Effector memory CD4-positive, alpha-beta T cell (primary cell): ENCODE results near the gene NEUROD6.

Source experiments
- DNase-seq, 3 donors: peaks; one replicate each; pipeline ENCODE4 v3.0.0-alpha.2; 2020
- H3K27ac ChIP-seq: 2 replicates; pipeline ENCODE4 v1.7.0; 2013; ENCODE audit warnings: mild to moderate bottlenecking, low read length, moderate library complexity; ENCODE audit not compliant: insufficient read depth, poor library complexity, severe bottlenecking
- H3K27me3 ChIP-seq: replicated peaks from 2 replicates; pipeline ENCODE4 v1.7.0; 2013; ENCODE audit warnings: mild to moderate bottlenecking, low read length; ENCODE audit not compliant: insufficient read depth, control insufficient read depth, poor library complexity, severe bottlenecking
- H3K36me3 ChIP-seq: 2 replicates; pipeline ENCODE4 v1.7.0; 2013; ENCODE audit warnings: mild to moderate bottlenecking, low read length, moderate library complexity; ENCODE audit not compliant: control insufficient read depth, insufficient read depth
- H3K4me1 ChIP-seq: 2 replicates; pipeline ENCODE4 v1.7.0; 2013; ENCODE audit warnings: low read length, mild to moderate bottlenecking; ENCODE audit not compliant: control insufficient read depth, insufficient read depth, poor library complexity, severe bottlenecking
- H3K4me3 ChIP-seq: 2 replicates; pipeline ENCODE4 v1.7.0; 2013; ENCODE audit warnings: low read length, low read depth, mild to moderate bottlenecking; ENCODE audit not compliant: insufficient read depth, poor library complexity, severe bottlenecking
- H3K9me3 ChIP-seq: 2 replicates; pipeline ENCODE4 v1.7.0; 2013; ENCODE audit warnings: mild to moderate bottlenecking, low read length, moderate library complexity; ENCODE audit not compliant: control insufficient read depth

NEUROD6 gene

GRCh38 chr7:31312889-31313288 is 27.6 kb downstream of the NEUROD6 start:
- H3K4me1 ChIP-seq, result no peaks in the 10 kb centered on the region
- no peaks in the 10 kb centered on the region for H3K9me3 ChIP-seq
- H3K27ac ChIP-seq, result no peak overlapping the region
- no peaks in the 10 kb centered on the region for H3K27me3 ChIP-seq
- no peak for DNase-seq
- H3K36me3 ChIP-seq, result no peaks in the 10 kb centered on the region
- H3K4me3 ChIP-seq, result no peak overlapping the region

- H3K36me3 ChIP-seq, result no peaks in the 10 kb centered on the region
- H3K4me3 ChIP-seq, result no peak overlapping the region
- no peaks in the 10 kb centered on the region for H3K27me3 ChIP-seq
These were observed 29.0 kb downstream of the NEUROD6 start for GRCh38 chr7:31311552-31311951.

GRCh38 chr7:31310321-31310935 is 30.1 kb downstream of the NEUROD6 start:
- no peak for DNase-seq
- H3K27ac ChIP-seq, result no peak overlapping the region
- no peaks in the 10 kb centered on the region for H3K4me1 ChIP-seq
- no peaks in the 10 kb centered on the region for H3K9me3 ChIP-seq
- no peak overlapping the region for H3K4me3 ChIP-seq
- no peaks in the 10 kb centered on the region for H3K27me3 ChIP-seq
- no peaks in the 10 kb centered on the region for H3K36me3 ChIP-seq

More at GRCh38 chr7:31311552-31311951, 29.0 kb downstream of the NEUROD6 start:
- H3K4me1 ChIP-seq, result no peaks in the 10 kb centered on the region
- DNase-seq, result no peak
- H3K9me3 ChIP-seq, result no peaks in the 10 kb centered on the region
- H3K27ac ChIP-seq, result no peak overlapping the region

GRCh38 chr7:31309407-31309806 is 31.1 kb downstream of the NEUROD6 start:
- no peak overlapping the region for H3K4me3 ChIP-seq

GRCh38 chr7:31308652-31309051 is 31.9 kb downstream of the NEUROD6 start:
- no peaks in the 10 kb centered on the region for H3K4me1 ChIP-seq
- H3K27me3 ChIP-seq, result no peaks in the 10 kb centered on the region
- no peak overlapping the region for H3K27ac ChIP-seq
- no peaks in the 10 kb centered on the region for H3K9me3 ChIP-seq
- no peak overlapping the region for H3K4me3 ChIP-seq
- no peaks in the 10 kb centered on the region for H3K36me3 ChIP-seq
- no peak for DNase-seq

More at GRCh38 chr7:31309407-31309806, 31.1 kb downstream of the NEUROD6 start:
- no peaks in the 10 kb centered on the region for H3K9me3 ChIP-seq
- H3K27me3 ChIP-seq, result no peaks in the 10 kb centered on the region
- DNase-seq, result no peak
- no peaks in the 10 kb centered on the region for H3K36me3 ChIP-seq
- no peak overlapping the region for H3K27ac ChIP-seq
- H3K4me1 ChIP-seq, result no peaks in the 10 kb centered on the region

- H3K36me3 ChIP-seq, result no peaks in the 10 kb centered on the region
- H3K4me1 ChIP-seq, result no peaks in the 10 kb centered on the region
- no peak for DNase-seq
- H3K27me3 ChIP-seq, result no peaks in the 10 kb centered on the region
- H3K27ac ChIP-seq, result no peak overlapping the region
- H3K4me3 ChIP-seq, result no peak overlapping the region
- no peaks in the 10 kb centered on the region for H3K9me3 ChIP-seq
These were observed 32.6 kb downstream of the NEUROD6 start for GRCh38 chr7:31307972-31308371.

- DNase-seq, result no peak
- Histone ChIP-seq H3K4me3 (no peak overlapping the region), H3K36me3 (no peaks in the 10 kb centered on the region), H3K27ac (no peak overlapping the region), H3K27me3 (no peaks in the 10 kb centered on the region), H3K4me1 (no peaks in the 10 kb centered on the region), H3K9me3 (no peaks in the 10 kb centered on the region)
These were observed 35.3 kb downstream of the NEUROD6 start for GRCh38 chr7:31305260-31305659.

- Histone ChIP-seq H3K27me3 (no peaks in the 10 kb centered on the region), H3K36me3 (no peaks in the 10 kb centered on the region), H3K4me1 (no peaks in the 10 kb centered on the region), H3K27ac (no peak overlapping the region), H3K9me3 (no peaks in the 10 kb centered on the region), H3K4me3 (no peak overlapping the region)
- DNase-seq, result no peak
These were observed 36.1 kb downstream of the NEUROD6 start for GRCh38 chr7:31304446-31304845.

- Histone ChIP-seq H3K27ac (no peak overlapping the region), H3K9me3 (no peaks in the 10 kb centered on the region)
- DNase-seq, result no peak
These were observed 38.2 kb downstream of the NEUROD6 start for GRCh38 chr7:31302356-31302755.

GRCh38 chr7:31299336-31299735 is 41.2 kb downstream of the NEUROD6 start:
- Histone ChIP-seq H3K27me3 (no peaks in the 10 kb centered on the region), H3K4me3 (no peak overlapping the region), H3K27ac (no peak overlapping the region), H3K4me1 (no peaks in the 10 kb centered on the region), H3K9me3 (no peaks in the 10 kb centered on the region), H3K36me3 (no peaks in the 10 kb centered on the region)
- no peak for DNase-seq

More at GRCh38 chr7:31302356-31302755, 38.2 kb downstream of the NEUROD6 start:
- H3K27me3 ChIP-seq, result no peaks in the 10 kb centered on the region
- H3K4me1 ChIP-seq, result no peaks in the 10 kb centered on the region
- no peak overlapping the region for H3K4me3 ChIP-seq
- no peaks in the 10 kb centered on the region for H3K36me3 ChIP-seq
